Measurements from ENCODE around the gene USP47.

- TF ChIP-seq CTCF (conservative IDR thresholded peaks at IDR 0.05; ENCODE audit: low read depth, low read length) (no peak), EZH2 (IDR thresholded peaks at IDR 0.05; ENCODE audit: low read length, unreplicated experiment) (no peak), EZH2phosphoT487 (IDR thresholded peaks at IDR 0.05; ENCODE audit: borderline replicate concordance, low read length) (no peak)
Observed at GRCh38 chr11:11862999-11863398, 21.2 kb downstream of the USP47 start.

Data from PC-3 (cell line).